ENCODE measurements around the gene NKPD1.
A peak's percentile ranks its signal among the peaks of the same experiment; 100 is the strongest.

NKPD1 gene

GRCh38 chr19:45133661-45134060 lies 27.1 kb downstream of the NKPD1 start:
- TF ChIP-seq SPI1 (IDR thresholded peaks at IDR 0.05; ENCODE audit: low read depth, low read length) (no peak), POU2F2 (IDR thresholded peaks at IDR 0.05; ENCODE audit: low read depth, low read length) (no peak), POLR2A (IDR thresholded peaks at IDR 0.05; ENCODE audit: low read depth, low read length) (no peak), TAF1 (IDR thresholded peaks at IDR 0.05; ENCODE audit: low read depth, low read length) (no peak), POLR2AphosphoS5 (IDR thresholded peaks at IDR 0.05; ENCODE audit: low read depth, low read length) (no peak), PAX5 (IDR thresholded peaks at IDR 0.05; ENCODE audit: insufficient read depth, low read length, severe bottlenecking) (no peak)
- FAIRE-seq (peak; percentile 77), DNase-seq (ENCODE audit: insufficient read length, low spot score) (no peak)

- no peak for TF ChIP-seq SPI1 (IDR thresholded peaks at IDR 0.05; ENCODE audit: low read depth, low read length)
- TF ChIP-seq POLR2A (IDR thresholded peaks at IDR 0.05; ENCODE audit: low read depth, low read length): no peak
- TF ChIP-seq POLR2AphosphoS5 (IDR thresholded peaks at IDR 0.05; ENCODE audit: low read depth, low read length): no peak
- no peak for TF ChIP-seq POU2F2 (IDR thresholded peaks at IDR 0.05; ENCODE audit: low read depth, low read length)
- no peak for TF ChIP-seq PAX5 (IDR thresholded peaks at IDR 0.05; ENCODE audit: insufficient read depth, low read length, severe bottlenecking)
- TF ChIP-seq TAF1 (IDR thresholded peaks at IDR 0.05; ENCODE audit: low read depth, low read length): no peak
- FAIRE-seq (peak; percentile 55), DNase-seq (ENCODE audit: insufficient read length, low spot score) (no peak)
Measured at GRCh38 chr19:45130888-45131615, 29.7 kb downstream of the NKPD1 start.

GRCh38 chr19:45130236-45130635 lies 30.5 kb downstream of the NKPD1 start:
- FAIRE-seq (no peak), DNase-seq (ENCODE audit: insufficient read length, low spot score) (no peak)
- TF ChIP-seq TAF1 (IDR thresholded peaks at IDR 0.05; ENCODE audit: low read depth, low read length): no peak

- no peak for DNase-seq (ENCODE audit: insufficient read length, low spot score)
- no peak for FAIRE-seq
- TF ChIP-seq TAF1 (IDR thresholded peaks at IDR 0.05; ENCODE audit: low read depth, low read length): no peak
- no peak for TF ChIP-seq SPI1 (IDR thresholded peaks at IDR 0.05; ENCODE audit: low read depth, low read length)
- TF ChIP-seq PAX5 (IDR thresholded peaks at IDR 0.05; ENCODE audit: insufficient read depth, low read length, severe bottlenecking): no peak
- no peak for TF ChIP-seq POU2F2 (IDR thresholded peaks at IDR 0.05; ENCODE audit: low read depth, low read length)
- no peak for TF ChIP-seq POLR2AphosphoS5 (IDR thresholded peaks at IDR 0.05; ENCODE audit: low read depth, low read length)
- no peak for TF ChIP-seq POLR2A (IDR thresholded peaks at IDR 0.05; ENCODE audit: low read depth, low read length)
Measured at GRCh38 chr19:45128806-45129205, 32.0 kb downstream of the NKPD1 start.

GRCh38 chr19:45128146-45128545 lies 32.6 kb downstream of the NKPD1 start:
- TF ChIP-seq POU2F2 (IDR thresholded peaks at IDR 0.05; ENCODE audit: low read depth, low read length) (no peak), POLR2A (IDR thresholded peaks at IDR 0.05; ENCODE audit: low read depth, low read length) (no peak), TAF1 (IDR thresholded peaks at IDR 0.05; ENCODE audit: low read depth, low read length) (no peak), SPI1 (IDR thresholded peaks at IDR 0.05; ENCODE audit: low read depth, low read length) (no peak), PAX5 (IDR thresholded peaks at IDR 0.05; ENCODE audit: insufficient read depth, low read length, severe bottlenecking) (no peak), POLR2AphosphoS5 (IDR thresholded peaks at IDR 0.05; ENCODE audit: low read depth, low read length) (no peak)
- DNase-seq (ENCODE audit: insufficient read length, low spot score): no peak

GRCh38 chr19:45126654-45127053 lies 34.1 kb downstream of the NKPD1 start:
- no peak for TF ChIP-seq POLR2A (IDR thresholded peaks at IDR 0.05; ENCODE audit: low read depth, low read length)

More at GRCh38 chr19:45128146-45128545, 32.6 kb downstream of the NKPD1 start:
- FAIRE-seq: no peak

GRCh38 chr19:45125975-45126493 lies 34.7 kb downstream of the NKPD1 start:
- peak; percentile 98 for FAIRE-seq
- TF ChIP-seq POLR2A (IDR thresholded peaks at IDR 0.05; ENCODE audit: low read depth, low read length): no peak
- TF ChIP-seq SPI1 (IDR thresholded peaks at IDR 0.05; ENCODE audit: low read depth, low read length): no peak
- no peak for TF ChIP-seq PAX5 (IDR thresholded peaks at IDR 0.05; ENCODE audit: insufficient read depth, low read length, severe bottlenecking)
- TF ChIP-seq POLR2AphosphoS5 (IDR thresholded peaks at IDR 0.05; ENCODE audit: low read depth, low read length): no peak
- no peak for DNase-seq (ENCODE audit: insufficient read length, low spot score)

More at GRCh38 chr19:45126654-45127053, 34.1 kb downstream of the NKPD1 start:
- DNase-seq (ENCODE audit: insufficient read length, low spot score) (no peak), FAIRE-seq (peak; percentile 77)

GRCh38 chr19:45125360-45125759 lies 35.4 kb downstream of the NKPD1 start:
- TF ChIP-seq SPI1 (IDR thresholded peaks at IDR 0.05; ENCODE audit: low read depth, low read length): no peak
- no peak for TF ChIP-seq TAF1 (IDR thresholded peaks at IDR 0.05; ENCODE audit: low read depth, low read length)
- TF ChIP-seq POU2F2 (IDR thresholded peaks at IDR 0.05; ENCODE audit: low read depth, low read length): no peak
- TF ChIP-seq POLR2AphosphoS5 (IDR thresholded peaks at IDR 0.05; ENCODE audit: low read depth, low read length): no peak
- no peak for TF ChIP-seq PAX5 (IDR thresholded peaks at IDR 0.05; ENCODE audit: insufficient read depth, low read length, severe bottlenecking)
- no peak for TF ChIP-seq POLR2A (IDR thresholded peaks at IDR 0.05; ENCODE audit: low read depth, low read length)
- FAIRE-seq (no peak), DNase-seq (ENCODE audit: insufficient read length, low spot score) (no peak)

- no peak for DNase-seq (ENCODE audit: insufficient read length, low spot score)
- no peak for TF ChIP-seq POLR2A (IDR thresholded peaks at IDR 0.05; ENCODE audit: low read depth, low read length)
- no peak for TF ChIP-seq SPI1 (IDR thresholded peaks at IDR 0.05; ENCODE audit: low read depth, low read length)
- no peak for TF ChIP-seq PAX5 (IDR thresholded peaks at IDR 0.05; ENCODE audit: insufficient read depth, low read length, severe bottlenecking)
- no peak for TF ChIP-seq TAF1 (IDR thresholded peaks at IDR 0.05; ENCODE audit: low read depth, low read length)
- no peak for TF ChIP-seq POU2F2 (IDR thresholded peaks at IDR 0.05; ENCODE audit: low read depth, low read length)
- TF ChIP-seq POLR2AphosphoS5 (IDR thresholded peaks at IDR 0.05; ENCODE audit: low read depth, low read length): no peak
- FAIRE-seq: no peak
Measured at GRCh38 chr19:45124021-45124420, 36.8 kb downstream of the NKPD1 start.

GRCh38 chr19:45123440-45123850 lies 37.3 kb downstream of the NKPD1 start:
- FAIRE-seq (no peak), DNase-seq (ENCODE audit: insufficient read length, low spot score) (no peak)
- no peak for TF ChIP-seq PAX5 (IDR thresholded peaks at IDR 0.05; ENCODE audit: insufficient read depth, low read length, severe bottlenecking)
- no peak for TF ChIP-seq SPI1 (IDR thresholded peaks at IDR 0.05; ENCODE audit: low read depth, low read length)

Data from GM12891 (cell line).